ENCODE measurements around the gene SRPK3.
"Not testable (repeated sequence)": the region's sequence is repeated elsewhere in the genome, so short reads cannot be mapped to it uniquely, and the experiment has no call there.

SRPK3 gene

DNA sequence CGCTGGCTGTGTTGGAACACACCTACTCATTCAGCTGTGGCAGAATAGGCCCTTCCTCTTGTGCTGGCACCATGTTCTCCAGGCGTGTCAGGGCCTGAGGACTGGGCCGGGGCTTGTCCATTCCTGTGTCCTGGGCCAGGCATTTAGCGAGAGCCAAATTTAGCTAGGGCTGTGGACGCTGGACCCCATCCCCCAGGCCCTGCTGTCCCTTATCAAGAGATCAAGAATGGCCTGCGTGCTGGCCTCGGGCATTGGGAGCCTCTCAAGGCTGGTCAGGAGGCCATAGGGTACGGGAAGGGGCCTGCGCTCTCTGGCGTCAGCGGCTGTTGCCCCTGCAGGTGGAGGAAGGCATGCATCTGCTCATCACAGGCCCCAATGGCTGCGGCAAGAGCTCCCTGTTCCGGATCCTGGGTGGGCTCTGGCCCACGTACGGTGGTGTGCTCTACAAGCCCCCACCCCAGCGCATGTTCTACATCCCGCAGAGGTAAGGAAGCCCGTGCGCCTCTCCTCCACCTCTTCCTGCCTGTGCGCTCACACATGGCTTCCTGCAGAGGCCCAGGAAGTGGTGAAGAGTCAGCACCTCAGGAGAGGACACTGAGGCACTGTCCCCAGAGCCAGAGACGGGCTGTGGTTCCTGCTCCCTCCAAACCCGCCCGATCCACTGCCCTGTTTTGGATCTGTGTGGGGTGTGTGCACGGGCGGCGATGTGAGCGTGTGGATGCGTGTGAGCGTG lies 40.9 kb upstream of the SRPK3 start:
- no peak overlapping the region for H3K4ac ChIP-seq (ENCODE audit: low read depth, low read length)
- H3K27ac ChIP-seq (ENCODE audit: low read depth, low read length), result no peak overlapping the region
- H3K56ac ChIP-seq (ENCODE audit: low read length), result no peak overlapping the region
- DNase-seq, result no peak
- H3K18ac ChIP-seq (ENCODE audit: low read length), result no peak overlapping the region
- H3K4me1 ChIP-seq (ENCODE audit: control insufficient read depth, low read depth, low read length), result peaks cover 3% of the 10 kb centered on the region
- H4K5ac ChIP-seq (ENCODE audit: low read length), result no peak overlapping the region
- H2BK5ac ChIP-seq (ENCODE audit: low read length), result no peak overlapping the region
- no peak overlapping the region for H3K4me2 ChIP-seq (ENCODE audit: low read length)
- H3K79me2 ChIP-seq (ENCODE audit: control insufficient read depth, insufficient read depth, low read length), result no peaks in the 10 kb centered on the region
- WGBS (ENCODE audit: extremely low coverage, insufficient coverage, low lambda C conversion rate), result no CpG with 5 or more reads among the region's 29 CpGs
- H3K36me3 ChIP-seq (ENCODE audit: control insufficient read depth, insufficient read depth, low read length), result no peaks in the 10 kb centered on the region
- H2BK15ac ChIP-seq (replicated peaks; ENCODE audit: low read depth), result no peak overlapping the region
- no peak overlapping the region for H2AK5ac ChIP-seq (ENCODE audit: low read length)
- no peaks in the 10 kb centered on the region for H3K27me3 ChIP-seq (ENCODE audit: insufficient read depth, low read length, poor library complexity)
- no peak overlapping the region for H2BK120ac ChIP-seq (ENCODE audit: low read depth, low read length)
- H3K79me1 ChIP-seq (ENCODE audit: low read length), result no peaks in the 10 kb centered on the region
- H4K8ac ChIP-seq (ENCODE audit: low read depth, low read length), result no peak overlapping the region
- H3K4me3 ChIP-seq (ENCODE audit: low read length), result no peak overlapping the region
- H3K23ac ChIP-seq (ENCODE audit: low read length), result no peak overlapping the region
- no peak overlapping the region for H3K9ac ChIP-seq (ENCODE audit: low read length)

DNA sequence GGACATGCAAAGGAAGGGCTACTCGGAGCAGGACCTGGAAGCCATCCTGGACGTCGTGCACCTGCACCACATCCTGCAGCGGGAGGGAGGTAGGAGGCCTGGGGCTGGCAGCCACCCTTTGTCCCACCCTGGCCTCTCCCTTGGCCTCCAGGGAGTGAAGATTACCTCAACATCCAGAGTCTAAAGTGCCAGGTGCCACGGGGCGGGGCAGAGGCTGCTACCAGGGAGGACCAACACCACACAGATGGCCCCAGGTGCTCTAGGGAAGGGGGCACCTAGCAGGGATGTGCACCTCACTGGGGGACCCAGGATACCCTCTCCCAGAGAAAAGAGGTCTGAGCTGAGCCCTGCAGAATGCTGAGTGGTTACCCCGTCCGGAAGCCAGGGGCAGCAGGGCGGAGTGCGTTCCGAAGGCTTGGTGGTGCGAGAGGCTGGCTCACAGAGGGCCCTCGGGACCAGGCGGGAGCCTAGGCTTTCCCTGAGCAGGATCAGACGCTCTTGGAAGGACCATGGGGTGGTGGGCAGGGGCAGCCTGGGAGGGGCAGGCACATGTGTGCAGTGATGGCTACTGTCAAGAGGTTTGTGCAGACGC lies 40.1 kb upstream of the SRPK3 start:
- H3K4ac ChIP-seq (ENCODE audit: low read depth, low read length), result no peak overlapping the region
- WGBS (ENCODE audit: extremely low coverage, insufficient coverage, low lambda C conversion rate), result no CpG with 5 or more reads among the region's 16 CpGs
- no peak overlapping the region for H3K27ac ChIP-seq (ENCODE audit: low read depth, low read length)
- no peak overlapping the region for H3K56ac ChIP-seq (ENCODE audit: low read length)
- H2BK15ac ChIP-seq (replicated peaks; ENCODE audit: low read depth), result no peak overlapping the region
- no peaks in the 10 kb centered on the region for H3K79me2 ChIP-seq (ENCODE audit: control insufficient read depth, insufficient read depth, low read length)
- no peak overlapping the region for H2BK5ac ChIP-seq (ENCODE audit: low read length)
- no peak overlapping the region for H2AK5ac ChIP-seq (ENCODE audit: low read length)
- no peak for DNase-seq
- no peak overlapping the region for H4K5ac ChIP-seq (ENCODE audit: low read length)
- H3K18ac ChIP-seq (ENCODE audit: low read length), result no peak overlapping the region
- no peaks in the 10 kb centered on the region for H3K27me3 ChIP-seq (ENCODE audit: insufficient read depth, low read length, poor library complexity)
- no peak overlapping the region for H4K8ac ChIP-seq (ENCODE audit: low read depth, low read length)
- H2BK120ac ChIP-seq (ENCODE audit: low read depth, low read length), result no peak overlapping the region
- H3K4me3 ChIP-seq (ENCODE audit: low read length), result no peak overlapping the region
- H3K9ac ChIP-seq (ENCODE audit: low read length), result no peak overlapping the region
- no peak overlapping the region for H3K4me2 ChIP-seq (ENCODE audit: low read length)
- H3K4me1 ChIP-seq (ENCODE audit: control insufficient read depth, low read depth, low read length), result no peaks in the 10 kb centered on the region
- H3K79me1 ChIP-seq (ENCODE audit: low read length), result no peaks in the 10 kb centered on the region
- no peaks in the 10 kb centered on the region for H3K36me3 ChIP-seq (ENCODE audit: control insufficient read depth, insufficient read depth, low read length)
- H3K23ac ChIP-seq (ENCODE audit: low read length), result no peak overlapping the region

DNA sequence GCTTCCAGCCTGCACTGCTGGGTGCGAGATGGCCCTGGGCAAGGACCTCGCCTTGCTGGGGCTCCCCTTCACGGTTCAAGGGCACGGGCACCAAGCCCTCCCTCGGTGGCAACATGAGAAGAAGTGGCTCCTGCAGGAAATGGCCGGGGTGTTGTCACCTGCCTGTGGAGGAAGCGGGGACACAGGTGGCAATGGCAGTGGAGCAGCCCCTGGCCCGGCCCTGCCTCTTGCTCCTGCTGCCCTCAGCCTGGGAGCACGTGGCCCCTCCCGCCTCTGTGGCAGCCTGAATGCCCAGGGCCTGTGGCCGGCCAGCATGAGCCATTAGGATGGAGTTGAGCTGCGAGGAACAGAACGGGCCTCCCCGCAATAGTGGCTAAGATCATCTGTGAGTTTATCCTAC lies 39.4 kb upstream of the SRPK3 start:
- Histone ChIP-seq H2BK120ac (ENCODE audit: low read depth, low read length) (no peak overlapping the region), H3K4me3 (ENCODE audit: low read length) (no peak overlapping the region), H3K27ac (ENCODE audit: low read depth, low read length) (no peak overlapping the region), H3K79me1 (ENCODE audit: low read length) (no peaks in the 10 kb centered on the region), H2BK15ac (replicated peaks; ENCODE audit: low read depth) (no peak overlapping the region), H3K36me3 (ENCODE audit: control insufficient read depth, insufficient read depth, low read length) (no peaks in the 10 kb centered on the region), H4K5ac (ENCODE audit: low read length) (no peak overlapping the region), H3K23ac (ENCODE audit: low read length) (no peak overlapping the region), H3K4me1 (ENCODE audit: control insufficient read depth, low read depth, low read length) (no peaks in the 10 kb centered on the region), H3K9ac (ENCODE audit: low read length) (no peak overlapping the region), H3K27me3 (ENCODE audit: insufficient read depth, low read length, poor library complexity) (no peaks in the 10 kb centered on the region), H3K79me2 (ENCODE audit: control insufficient read depth, insufficient read depth, low read length) (no peaks in the 10 kb centered on the region), H3K4ac (ENCODE audit: low read depth, low read length) (no peak overlapping the region), H3K4me2 (ENCODE audit: low read length) (no peak overlapping the region), H3K18ac (ENCODE audit: low read length) (no peak overlapping the region), H2AK5ac (ENCODE audit: low read length) (no peak overlapping the region), H3K56ac (ENCODE audit: low read length) (no peak overlapping the region), H2BK5ac (ENCODE audit: low read length) (no peak overlapping the region), H4K8ac (ENCODE audit: low read depth, low read length) (no peak overlapping the region)
- DNase-seq, result no peak
- WGBS (ENCODE audit: extremely low coverage, insufficient coverage, low lambda C conversion rate), result no CpG with 5 or more reads among the region's 14 CpGs

DNA sequence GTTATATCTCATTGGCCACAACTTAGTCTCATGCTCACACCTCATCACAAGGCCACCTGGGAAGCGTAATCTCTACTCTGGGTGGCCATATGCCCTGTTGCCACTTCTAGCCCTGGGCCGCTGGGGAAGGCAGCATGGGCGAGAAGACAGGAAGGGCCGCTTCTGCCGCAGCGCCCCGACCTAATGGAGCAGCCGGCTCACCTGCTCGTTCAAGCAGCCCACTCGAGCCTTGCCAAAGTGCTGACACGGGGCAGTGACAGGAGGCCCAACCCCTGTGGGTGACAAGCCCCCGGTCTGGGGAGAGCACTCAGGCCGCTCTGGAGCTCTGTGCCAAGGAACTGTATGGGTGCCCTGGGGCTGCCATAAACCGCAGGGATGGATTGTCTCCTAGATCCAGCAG lies 38.7 kb upstream of the SRPK3 start:
- not testable (repeated sequence) for H3K4me3 ChIP-seq (ENCODE audit: low read length); H3K4ac ChIP-seq (ENCODE audit: low read depth, low read length); H3K56ac ChIP-seq (ENCODE audit: low read length); H4K5ac ChIP-seq (ENCODE audit: low read length); H3K79me2 ChIP-seq (ENCODE audit: control insufficient read depth, insufficient read depth, low read length); H3K27ac ChIP-seq (ENCODE audit: low read depth, low read length); H3K23ac ChIP-seq (ENCODE audit: low read length); H3K79me1 ChIP-seq (ENCODE audit: low read length); H3K4me2 ChIP-seq (ENCODE audit: low read length); H2BK15ac ChIP-seq (replicated peaks; ENCODE audit: low read depth); H3K27me3 ChIP-seq (ENCODE audit: insufficient read depth, low read length, poor library complexity); H3K9ac ChIP-seq (ENCODE audit: low read length); H2AK5ac ChIP-seq (ENCODE audit: low read length); H3K18ac ChIP-seq (ENCODE audit: low read length); H3K4me1 ChIP-seq (ENCODE audit: control insufficient read depth, low read depth, low read length); H4K8ac ChIP-seq (ENCODE audit: low read depth, low read length); H2BK120ac ChIP-seq (ENCODE audit: low read depth, low read length); H2BK5ac ChIP-seq (ENCODE audit: low read length); H3K36me3 ChIP-seq (ENCODE audit: control insufficient read depth, insufficient read depth, low read length); DNase-seq
- no CpG with 5 or more reads among the region's 14 CpGs for WGBS (ENCODE audit: extremely low coverage, insufficient coverage, low lambda C conversion rate)

DNA sequence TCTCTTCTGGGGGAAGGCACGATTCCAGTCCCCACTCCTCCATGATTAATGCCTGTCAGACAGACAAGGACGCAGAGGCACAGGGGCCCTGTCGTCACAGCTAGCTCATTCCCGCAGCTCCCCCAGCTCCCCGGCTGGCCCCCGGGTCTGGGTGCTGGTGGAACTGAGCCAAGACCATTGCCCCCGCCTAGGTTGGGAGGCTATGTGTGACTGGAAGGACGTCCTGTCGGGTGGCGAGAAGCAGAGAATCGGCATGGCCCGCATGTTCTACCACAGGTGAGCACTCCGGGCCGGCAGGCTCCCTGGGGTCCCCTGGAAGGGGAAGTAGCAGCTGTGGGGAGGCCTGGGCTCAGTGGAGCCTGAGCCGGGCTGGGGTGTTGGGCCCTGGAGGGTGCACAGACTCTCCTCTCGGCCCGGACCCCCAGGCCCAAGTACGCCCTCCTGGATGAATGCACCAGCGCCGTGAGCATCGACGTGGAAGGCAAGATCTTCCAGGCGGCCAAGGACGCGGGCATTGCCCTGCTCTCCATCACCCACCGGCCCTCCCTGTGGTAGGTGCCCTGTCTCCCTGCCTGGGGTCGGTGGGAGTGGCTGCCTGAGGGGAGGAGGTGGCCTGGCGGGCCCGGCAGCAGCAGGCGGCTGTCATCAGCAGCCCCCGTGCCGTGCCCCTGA lies 37.9 kb upstream of the SRPK3 start:
- H4K8ac ChIP-seq (ENCODE audit: low read depth, low read length); H2BK5ac ChIP-seq (ENCODE audit: low read length); DNase-seq; H2BK120ac ChIP-seq (ENCODE audit: low read depth, low read length); H2AK5ac ChIP-seq (ENCODE audit: low read length); H3K9ac ChIP-seq (ENCODE audit: low read length); H3K79me2 ChIP-seq (ENCODE audit: control insufficient read depth, insufficient read depth, low read length); H2BK15ac ChIP-seq (replicated peaks; ENCODE audit: low read depth); H4K5ac ChIP-seq (ENCODE audit: low read length); H3K79me1 ChIP-seq (ENCODE audit: low read length); H3K56ac ChIP-seq (ENCODE audit: low read length); H3K27ac ChIP-seq (ENCODE audit: low read depth, low read length); H3K4me3 ChIP-seq (ENCODE audit: low read length); H3K27me3 ChIP-seq (ENCODE audit: insufficient read depth, low read length, poor library complexity); H3K36me3 ChIP-seq (ENCODE audit: control insufficient read depth, insufficient read depth, low read length); H3K4me1 ChIP-seq (ENCODE audit: control insufficient read depth, low read depth, low read length); H3K18ac ChIP-seq (ENCODE audit: low read length); H3K4me2 ChIP-seq (ENCODE audit: low read length); H3K4ac ChIP-seq (ENCODE audit: low read depth, low read length); H3K23ac ChIP-seq (ENCODE audit: low read length): not testable (repeated sequence)
- WGBS (ENCODE audit: extremely low coverage, insufficient coverage, low lambda C conversion rate), result no CpG with 5 or more reads among the region's 32 CpGs
